Liver (tissue), 3 donors: ENCODE measurements around the gene RMND1.

Experiments
- FOXA1 ChIP-seq: IDR thresholded peaks from 2 replicates; pipeline ENCODE4 v1.6.1; 2016; ENCODE audit warnings: antibody characterized with exemption
- GABPA ChIP-seq, 2 donors: IDR thresholded peaks in 1 of 2; conservative IDR thresholded peaks in 1 of 2; 2 replicates each; pipeline ENCODE4 v1.6.1; 2016; ENCODE audit warnings: antibody characterized with exemption in 2 of 2, mild to moderate bottlenecking in 1 of 2, moderate library complexity in 1 of 2
- JUND ChIP-seq, 2 donors: IDR thresholded peaks; 2 replicates each; pipeline ENCODE4 v1.6.1; 2016; ENCODE audit warnings: antibody characterized with exemption in 2 of 2
- NR2F2 ChIP-seq: IDR thresholded peaks from 2 replicates; pipeline ENCODE4 v1.6.1; 2016; ENCODE audit warnings: antibody characterized with exemption
- TAF1 ChIP-seq: conservative IDR thresholded peaks from 2 replicates; pipeline ENCODE4 v1.6.1; 2016; ENCODE audit warnings: antibody characterized with exemption, mild to moderate bottlenecking
- YY1 ChIP-seq: IDR thresholded peaks from 2 replicates; pipeline ENCODE4 v1.6.1; 2016; ENCODE audit warnings: antibody characterized with exemption, mild to moderate bottlenecking
- TF ChIP-seq, protein P1 (sequence below): fragments of 150-350 bp; IDR thresholded peaks from 2 replicates; pipeline ENCODE4 v1.5.1; 2017; ENCODE audit warnings: improper control_type of control experiment, low read depth, low read length; ENCODE audit not compliant: missing input control
- TF ChIP-seq, protein P2 (sequence below): IDR thresholded peaks from 2 replicates; pipeline ENCODE4 v1.6.1; 2016; ENCODE audit warnings: antibody characterized with exemption, mild to moderate bottlenecking
- TF ChIP-seq, protein P3 (sequence below): IDR thresholded peaks from 2 replicates; pipeline ENCODE4 v1.6.1; 2016; ENCODE audit warnings: antibody characterized with exemption
- donor health status: healthy.
- donor health status: healthy.

DNA sequence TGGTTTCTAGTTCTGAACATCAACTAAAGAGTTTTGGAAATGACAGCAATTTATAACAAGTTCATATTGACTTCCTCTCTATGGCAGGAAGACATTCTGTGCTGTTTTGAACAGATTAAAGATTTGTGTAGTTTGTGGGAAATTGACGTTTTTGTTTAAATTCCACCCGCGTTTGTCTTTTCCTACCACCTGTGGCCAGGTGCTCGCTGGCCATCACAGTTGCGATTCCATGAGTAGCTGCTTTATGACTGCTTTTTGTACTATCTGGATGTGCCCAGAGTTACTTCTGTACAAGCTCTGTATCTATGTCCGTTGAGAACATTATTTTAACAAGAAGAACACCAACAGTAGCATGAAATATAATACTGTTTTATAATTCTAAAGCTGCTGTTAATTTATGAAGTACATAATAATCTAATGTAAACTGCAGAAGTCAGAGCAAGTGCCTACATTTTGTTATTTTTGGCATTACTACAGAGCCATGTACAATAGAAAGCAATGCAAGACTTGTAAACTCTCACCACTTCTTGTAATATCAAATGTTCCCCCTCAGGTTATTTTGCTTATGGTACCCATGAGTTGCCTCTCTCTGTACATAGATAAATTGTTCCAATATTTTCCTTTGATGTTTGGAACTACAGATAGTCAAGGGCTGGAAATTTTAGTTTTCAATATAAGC, 94.0 kb downstream of the RMND1 start:
- TF ChIP-seq, protein P1, sequence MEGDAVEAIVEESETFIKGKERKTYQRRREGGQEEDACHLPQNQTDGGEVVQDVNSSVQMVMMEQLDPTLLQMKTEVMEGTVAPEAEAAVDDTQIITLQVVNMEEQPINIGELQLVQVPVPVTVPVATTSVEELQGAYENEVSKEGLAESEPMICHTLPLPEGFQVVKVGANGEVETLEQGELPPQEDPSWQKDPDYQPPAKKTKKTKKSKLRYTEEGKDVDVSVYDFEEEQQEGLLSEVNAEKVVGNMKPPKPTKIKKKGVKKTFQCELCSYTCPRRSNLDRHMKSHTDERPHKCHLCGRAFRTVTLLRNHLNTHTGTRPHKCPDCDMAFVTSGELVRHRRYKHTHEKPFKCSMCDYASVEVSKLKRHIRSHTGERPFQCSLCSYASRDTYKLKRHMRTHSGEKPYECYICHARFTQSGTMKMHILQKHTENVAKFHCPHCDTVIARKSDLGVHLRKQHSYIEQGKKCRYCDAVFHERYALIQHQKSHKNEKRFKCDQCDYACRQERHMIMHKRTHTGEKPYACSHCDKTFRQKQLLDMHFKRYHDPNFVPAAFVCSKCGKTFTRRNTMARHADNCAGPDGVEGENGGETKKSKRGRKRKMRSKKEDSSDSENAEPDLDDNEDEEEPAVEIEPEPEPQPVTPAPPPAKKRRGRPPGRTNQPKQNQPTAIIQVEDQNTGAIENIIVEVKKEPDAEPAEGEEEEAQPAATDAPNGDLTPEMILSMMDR: no peak
- TF ChIP-seq, protein P2, sequence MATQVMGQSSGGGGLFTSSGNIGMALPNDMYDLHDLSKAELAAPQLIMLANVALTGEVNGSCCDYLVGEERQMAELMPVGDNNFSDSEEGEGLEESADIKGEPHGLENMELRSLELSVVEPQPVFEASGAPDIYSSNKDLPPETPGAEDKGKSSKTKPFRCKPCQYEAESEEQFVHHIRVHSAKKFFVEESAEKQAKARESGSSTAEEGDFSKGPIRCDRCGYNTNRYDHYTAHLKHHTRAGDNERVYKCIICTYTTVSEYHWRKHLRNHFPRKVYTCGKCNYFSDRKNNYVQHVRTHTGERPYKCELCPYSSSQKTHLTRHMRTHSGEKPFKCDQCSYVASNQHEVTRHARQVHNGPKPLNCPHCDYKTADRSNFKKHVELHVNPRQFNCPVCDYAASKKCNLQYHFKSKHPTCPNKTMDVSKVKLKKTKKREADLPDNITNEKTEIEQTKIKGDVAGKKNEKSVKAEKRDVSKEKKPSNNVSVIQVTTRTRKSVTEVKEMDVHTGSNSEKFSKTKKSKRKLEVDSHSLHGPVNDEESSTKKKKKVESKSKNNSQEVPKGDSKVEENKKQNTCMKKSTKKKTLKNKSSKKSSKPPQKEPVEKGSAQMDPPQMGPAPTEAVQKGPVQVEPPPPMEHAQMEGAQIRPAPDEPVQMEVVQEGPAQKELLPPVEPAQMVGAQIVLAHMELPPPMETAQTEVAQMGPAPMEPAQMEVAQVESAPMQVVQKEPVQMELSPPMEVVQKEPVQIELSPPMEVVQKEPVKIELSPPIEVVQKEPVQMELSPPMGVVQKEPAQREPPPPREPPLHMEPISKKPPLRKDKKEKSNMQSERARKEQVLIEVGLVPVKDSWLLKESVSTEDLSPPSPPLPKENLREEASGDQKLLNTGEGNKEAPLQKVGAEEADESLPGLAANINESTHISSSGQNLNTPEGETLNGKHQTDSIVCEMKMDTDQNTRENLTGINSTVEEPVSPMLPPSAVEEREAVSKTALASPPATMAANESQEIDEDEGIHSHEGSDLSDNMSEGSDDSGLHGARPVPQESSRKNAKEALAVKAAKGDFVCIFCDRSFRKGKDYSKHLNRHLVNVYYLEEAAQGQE: no peak
- TF ChIP-seq JUND (IDR thresholded peaks at IDR 0.05) (no peak), YY1 (no peak), FOXA1 (no peak), NR2F2 (no peak), GABPA (IDR thresholded peaks at IDR 0.05 in 1 of 2, conservative IDR thresholded peaks at IDR 0.05 in 1 of 2) (no peak), TAF1 (no peak)
- TF ChIP-seq, protein P3, sequence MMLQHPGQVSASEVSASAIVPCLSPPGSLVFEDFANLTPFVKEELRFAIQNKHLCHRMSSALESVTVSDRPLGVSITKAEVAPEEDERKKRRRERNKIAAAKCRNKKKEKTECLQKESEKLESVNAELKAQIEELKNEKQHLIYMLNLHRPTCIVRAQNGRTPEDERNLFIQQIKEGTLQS: no peak
